Karpas-422 (cell line): ENCODE results near the gene TP73. TPM values are rescaled to one million over a fixed set of nuclear protein-coding genes. Genes with fewer than 3 reads are reported as not detected.
A peak's percentile ranks its signal among the peaks of the same experiment; 100 is the strongest.

Source experiments
- DNase-seq: peaks from one replicate; pipeline ENCODE4 v3.0.0-alpha.2; 2015
- H2AFZ ChIP-seq: fragments of 200-600 bp; sonication (generic); 2 replicates; pipeline ENCODE4 v1.6.1; 2014; ENCODE audit warnings: antibody characterized with exemption, low read length, mixed read lengths
- H3K27ac ChIP-seq: fragments of 200-600 bp; sonication (generic); 2 replicates; pipeline ENCODE4 v1.5.1; 2014; ENCODE audit warnings: mild to moderate bottlenecking, low read length, moderate library complexity
- H3K27me3 ChIP-seq: fragments of 200-600 bp; sonication (generic); 2 replicates; pipeline ENCODE4 v1.6.1; 2014; ENCODE audit warnings: low read length, mixed read lengths
- H3K36me3 ChIP-seq: fragments of 200-600 bp; sonication (generic); 2 replicates; pipeline ENCODE4 v1.6.1; 2014; ENCODE audit warnings: low read length, mixed read lengths; ENCODE audit not compliant: insufficient read depth
- H3K4me1 ChIP-seq: fragments of 200-600 bp; sonication (generic); 2 replicates; pipeline ENCODE4 v1.6.1; 2014; ENCODE audit warnings: mild to moderate bottlenecking, low read length, mixed read lengths
- H3K4me2 ChIP-seq: fragments of 200-600 bp; sonication (generic); 2 replicates; pipeline ENCODE4 v1.6.1; 2014; ENCODE audit warnings: low read length, low read depth, mild to moderate bottlenecking; ENCODE audit not compliant: poor library complexity, severe bottlenecking
- H3K4me3 ChIP-seq: fragments of 200-600 bp; sonication (generic); 2 replicates; pipeline ENCODE4 v1.5.1; 2014; ENCODE audit warnings: mild to moderate bottlenecking, antibody characterized with exemption, low read length, mixed read lengths
- H3K79me2 ChIP-seq: fragments of 200-600 bp; sonication (generic); 2 replicates; pipeline ENCODE4 v1.6.1; 2014; ENCODE audit warnings: mild to moderate bottlenecking, low read length, mixed read lengths
- H3K9ac ChIP-seq: fragments of 200-600 bp; sonication (generic); 2 replicates; pipeline ENCODE4 v1.6.0; 2014; ENCODE audit warnings: low read length
- H3K9me2 ChIP-seq: fragments of 200-600 bp; sonication (generic), shearing (Covaris generic); replicated peaks from 2 replicates; pipeline ENCODE4 v1.6.0; 2014; ENCODE audit warnings: mild to moderate bottlenecking, low read length, moderate library complexity; ENCODE audit not compliant: insufficient read depth
- H3K9me3 ChIP-seq: fragments of 300-700, 200-600 bp; sonication (generic); 2 replicates; pipeline ENCODE4 v1.6.1; 2014; ENCODE audit warnings: low read length, mixed read lengths
- H4K20me1 ChIP-seq: fragments of 200-600 bp; sonication (generic); 2 replicates; pipeline ENCODE4 v1.6.1; 2014; ENCODE audit warnings: mild to moderate bottlenecking, antibody characterized with exemption, low read length, low read depth; ENCODE audit not compliant: insufficient read depth
- total RNA-seq: library from RNA; depleted of rRNA; stranded (reverse); fragments of >200 nt; shearing (Covaris generic); gene quantifications from 2 replicates; pipeline ENCODE4 v1.2.3, GENCODE V29; 2014; ENCODE audit warnings: low replicate concordance

The TP73 gene
- total RNA-seq, 1 experiment from 2014 or later, result 0.52 TPM

DNA sequence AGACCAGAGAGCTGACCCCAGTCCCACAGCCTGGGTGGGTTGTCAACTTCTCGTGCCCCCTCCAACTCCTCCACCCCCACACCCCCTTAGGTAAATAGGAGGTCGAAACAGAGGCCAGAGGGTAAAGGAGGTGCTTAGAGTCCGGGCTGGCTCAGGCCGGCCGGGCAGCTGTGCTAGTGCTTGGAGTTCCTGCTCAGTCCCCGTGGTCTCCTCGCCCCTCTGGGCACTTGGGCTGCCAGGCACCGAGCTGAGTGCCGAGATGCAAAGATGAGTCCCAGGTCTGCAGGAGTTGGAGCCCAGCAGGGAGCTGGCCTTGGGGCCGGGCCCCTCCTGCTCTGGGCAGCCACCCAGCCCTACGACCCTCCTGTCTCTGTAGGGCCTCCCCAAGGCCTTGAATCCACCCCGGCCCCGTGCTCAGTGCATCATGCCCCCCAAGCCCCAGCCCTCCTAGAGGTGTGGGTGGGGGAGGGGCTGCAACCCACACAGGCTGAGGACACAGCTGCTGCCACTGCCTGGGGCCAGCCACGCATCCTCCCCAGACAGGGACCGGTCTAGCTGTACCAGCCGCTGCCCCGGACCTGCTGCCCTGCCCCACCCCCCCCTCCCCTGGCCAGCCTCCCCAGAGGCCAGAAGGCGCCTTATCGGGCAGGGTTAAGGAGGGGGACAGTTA, 122.1 kb downstream of the TP73 start:
- no peak overlapping the region for H3K27ac ChIP-seq
- DNase-seq, result no peak
- H3K4me3 ChIP-seq, result no peak overlapping the region
- H3K9me2 ChIP-seq, result no peaks in the 10 kb centered on the region
- H3K27me3 ChIP-seq, result no peaks in the 10 kb centered on the region
- H3K79me2 ChIP-seq, result no peaks in the 10 kb centered on the region
- no peak overlapping the region for H3K9ac ChIP-seq
- no peaks in the 10 kb centered on the region for H3K36me3 ChIP-seq
- 0 out of 2 replicates have a peak, but pooled peaks cover 6% of the 10 kb centered on the region for H4K20me1 ChIP-seq
- peaks cover 21% of the 10 kb centered on the region for H3K4me1 ChIP-seq
- no peak overlapping the region for H3K4me2 ChIP-seq
- H3K9me3 ChIP-seq, result no peaks in the 10 kb centered on the region
- H2AFZ ChIP-seq, result no peak overlapping the region

DNA sequence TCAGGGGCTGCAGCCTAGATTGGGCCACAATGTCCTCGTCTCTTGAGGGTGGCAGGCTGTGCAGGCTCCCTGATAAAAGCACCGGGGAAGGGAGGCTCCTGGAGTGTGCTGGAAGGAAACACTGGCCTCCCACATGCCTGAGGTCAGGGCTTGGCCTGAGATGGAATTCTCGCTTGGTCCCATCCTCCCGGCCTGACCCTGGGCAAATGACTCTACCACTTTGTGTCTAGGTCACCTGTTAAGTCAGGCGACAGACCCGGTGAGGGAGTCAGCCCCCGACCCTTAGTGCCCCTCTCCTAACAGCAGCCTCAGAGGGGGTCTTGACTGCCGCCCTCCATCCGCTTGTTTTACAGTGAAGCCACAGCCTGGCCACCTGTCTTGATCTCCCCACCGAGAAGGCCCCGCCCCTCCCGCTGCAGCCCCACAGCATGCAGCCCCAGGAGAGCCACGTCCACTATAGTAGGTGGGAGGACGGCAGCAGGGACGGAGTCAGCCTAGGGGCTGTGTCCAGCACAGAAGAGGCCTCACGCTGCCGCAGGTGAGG, 122.7 kb downstream of the TP73 start:
- H3K9me2 ChIP-seq, result no peaks in the 10 kb centered on the region
- no peak overlapping the region for H3K27ac ChIP-seq
- no peaks in the 10 kb centered on the region for H3K36me3 ChIP-seq
- no peak overlapping the region for H3K9ac ChIP-seq
- H3K4me2 ChIP-seq, result no peak overlapping the region
- no peaks in the 10 kb centered on the region for H3K9me3 ChIP-seq
- H4K20me1 ChIP-seq, result 0 out of 2 replicates have a peak, but pooled peaks cover 6% of the 10 kb centered on the region
- H3K27me3 ChIP-seq, result no peaks in the 10 kb centered on the region
- H3K4me3 ChIP-seq, result no peak overlapping the region
- peaks cover 21% of the 10 kb centered on the region for H3K4me1 ChIP-seq
- H2AFZ ChIP-seq, result no peak overlapping the region
- H3K79me2 ChIP-seq, result no peaks in the 10 kb centered on the region
- no peak for DNase-seq

DNA sequence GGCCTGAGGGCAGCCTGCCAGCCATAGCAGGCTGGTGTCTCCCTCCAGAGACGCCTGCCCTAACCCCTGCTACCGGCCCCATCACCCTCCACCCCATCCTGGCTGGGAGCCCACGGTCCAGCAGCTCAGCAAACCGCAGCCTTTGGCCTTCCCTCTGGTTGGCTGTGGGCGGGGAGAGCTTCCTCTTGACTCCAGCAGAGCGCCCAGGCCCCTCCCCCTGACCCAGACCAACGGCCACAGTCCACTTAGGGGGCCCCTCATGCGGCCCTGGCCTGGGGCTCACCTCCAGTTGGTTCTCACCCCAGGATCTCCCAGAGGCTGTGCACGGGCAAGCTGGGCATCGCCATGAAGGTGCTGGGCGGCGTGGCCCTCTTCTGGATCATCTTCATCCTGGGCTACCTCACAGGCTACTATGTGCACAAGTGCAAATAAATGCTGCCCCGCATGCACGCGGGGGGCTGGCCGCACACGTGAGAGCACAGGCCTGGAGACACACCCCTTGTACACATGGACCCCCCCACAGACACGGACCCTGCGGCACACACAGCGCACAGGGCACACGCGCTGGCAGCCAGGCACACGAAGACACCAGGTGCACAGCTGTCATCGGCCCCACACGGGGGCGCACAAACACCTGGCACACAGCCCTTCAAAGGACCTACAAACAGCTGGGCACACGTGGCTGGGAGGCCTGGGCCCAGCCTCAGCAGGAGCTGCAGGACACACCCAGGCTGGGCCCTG, 123.3 kb downstream of the TP73 start:
- Histone ChIP-seq H3K79me2 (no peaks in the 10 kb centered on the region), H3K4me3 (no peak overlapping the region), H3K27me3 (no peaks in the 10 kb centered on the region), H4K20me1 (0 out of 2 replicates have a peak, but pooled peaks cover 6% of the 10 kb centered on the region), H3K9ac (no peak overlapping the region), H3K36me3 (no peaks in the 10 kb centered on the region), H2AFZ (no peak overlapping the region), H3K9me2 (no peaks in the 10 kb centered on the region), H3K27ac (no peak overlapping the region), H3K4me1 (peaks cover 21% of the 10 kb centered on the region), H3K4me2 (no peak overlapping the region), H3K9me3 (no peaks in the 10 kb centered on the region)
- DNase-seq, result peak; percentile 91

DNA sequence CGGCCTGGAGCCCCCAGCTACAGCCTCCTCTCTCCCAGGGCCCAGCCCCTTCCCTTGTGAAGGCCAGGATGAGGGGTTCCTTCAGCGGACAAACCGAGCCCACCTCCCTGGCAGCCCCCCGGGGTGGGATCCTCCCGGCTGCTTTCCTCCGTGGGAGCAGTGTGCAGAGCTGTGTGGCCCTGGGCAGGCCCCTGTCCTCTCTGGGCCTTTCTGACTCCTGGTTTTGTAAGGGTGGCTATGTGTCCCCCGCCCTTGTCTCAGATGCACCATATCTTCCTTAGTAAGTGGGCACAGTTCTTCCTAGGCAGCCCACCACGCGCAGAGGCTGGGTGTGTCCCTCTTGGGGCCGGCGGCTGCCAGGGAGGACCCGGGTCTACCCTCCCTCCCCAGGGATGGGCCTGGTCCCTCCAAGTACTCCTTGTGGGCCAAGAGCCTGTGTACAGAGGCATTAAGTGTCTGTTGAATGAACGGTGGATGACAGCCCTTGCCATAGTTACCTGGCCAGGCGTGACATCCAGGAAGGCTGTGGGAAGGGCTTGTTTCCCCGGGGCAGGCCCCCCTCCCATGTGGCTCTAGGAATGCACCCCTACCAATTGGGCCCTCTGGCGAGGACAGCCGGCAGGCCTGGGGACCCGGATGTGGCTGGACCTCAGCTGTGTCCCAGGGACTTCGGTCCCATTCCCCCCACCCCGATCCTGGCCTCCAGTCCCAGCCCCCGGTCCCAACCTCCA, 124.1 kb downstream of the TP73 start:
- Histone ChIP-seq H3K9me2 (no peaks in the 10 kb centered on the region), H2AFZ (no peak overlapping the region), H3K27me3 (no peaks in the 10 kb centered on the region), H3K36me3 (no peaks in the 10 kb centered on the region), H3K4me2 (no peak overlapping the region), H3K79me2 (no peaks in the 10 kb centered on the region), H4K20me1 (0 out of 2 replicates have a peak, but pooled peaks cover 6% of the 10 kb centered on the region), H3K4me1 (peaks cover 20% of the 10 kb centered on the region), H3K4me3 (no peak overlapping the region), H3K27ac (no peak overlapping the region), H3K9me3 (no peaks in the 10 kb centered on the region), H3K9ac (no peak overlapping the region)
- no peak for DNase-seq

DNA sequence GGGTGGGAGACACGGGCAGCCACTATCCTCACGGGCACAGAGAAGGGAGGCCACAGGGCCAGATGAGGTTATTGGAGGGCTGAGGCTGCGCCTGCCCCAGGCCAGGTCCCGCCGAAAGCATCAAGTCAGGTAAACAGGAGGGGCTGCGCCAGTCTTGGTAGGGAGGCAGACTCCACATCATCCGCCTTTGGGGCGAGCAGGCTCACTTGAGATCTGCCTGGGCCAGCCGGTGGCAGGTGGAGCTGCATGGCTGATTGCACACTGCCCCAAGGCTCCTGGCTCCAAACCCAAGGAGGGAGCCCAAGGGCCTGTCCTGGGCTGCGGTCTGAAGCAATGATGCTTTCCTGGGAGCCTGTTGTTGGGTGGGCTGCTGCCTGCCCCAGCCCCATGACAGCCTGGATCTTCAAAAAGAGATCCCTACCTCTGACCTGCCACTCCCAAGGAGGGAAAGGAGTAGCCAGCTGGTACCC, 124.8 kb downstream of the TP73 start:
- H3K9ac ChIP-seq, result no peak overlapping the region
- no peaks in the 10 kb centered on the region for H3K36me3 ChIP-seq
- H3K4me3 ChIP-seq, result no peak overlapping the region
- H3K27ac ChIP-seq, result no peak overlapping the region
- H3K27me3 ChIP-seq, result no peaks in the 10 kb centered on the region
- H2AFZ ChIP-seq, result no peak overlapping the region
- DNase-seq, result no peak
- H3K4me1 ChIP-seq, result peaks cover 12% of the 10 kb centered on the region
- H3K9me2 ChIP-seq, result no peaks in the 10 kb centered on the region
- 0 out of 2 replicates have a peak, but pooled peaks cover 6% of the 10 kb centered on the region for H4K20me1 ChIP-seq
- no peak overlapping the region for H3K4me2 ChIP-seq
- no peaks in the 10 kb centered on the region for H3K9me3 ChIP-seq
- H3K79me2 ChIP-seq, result no peaks in the 10 kb centered on the region

DNA sequence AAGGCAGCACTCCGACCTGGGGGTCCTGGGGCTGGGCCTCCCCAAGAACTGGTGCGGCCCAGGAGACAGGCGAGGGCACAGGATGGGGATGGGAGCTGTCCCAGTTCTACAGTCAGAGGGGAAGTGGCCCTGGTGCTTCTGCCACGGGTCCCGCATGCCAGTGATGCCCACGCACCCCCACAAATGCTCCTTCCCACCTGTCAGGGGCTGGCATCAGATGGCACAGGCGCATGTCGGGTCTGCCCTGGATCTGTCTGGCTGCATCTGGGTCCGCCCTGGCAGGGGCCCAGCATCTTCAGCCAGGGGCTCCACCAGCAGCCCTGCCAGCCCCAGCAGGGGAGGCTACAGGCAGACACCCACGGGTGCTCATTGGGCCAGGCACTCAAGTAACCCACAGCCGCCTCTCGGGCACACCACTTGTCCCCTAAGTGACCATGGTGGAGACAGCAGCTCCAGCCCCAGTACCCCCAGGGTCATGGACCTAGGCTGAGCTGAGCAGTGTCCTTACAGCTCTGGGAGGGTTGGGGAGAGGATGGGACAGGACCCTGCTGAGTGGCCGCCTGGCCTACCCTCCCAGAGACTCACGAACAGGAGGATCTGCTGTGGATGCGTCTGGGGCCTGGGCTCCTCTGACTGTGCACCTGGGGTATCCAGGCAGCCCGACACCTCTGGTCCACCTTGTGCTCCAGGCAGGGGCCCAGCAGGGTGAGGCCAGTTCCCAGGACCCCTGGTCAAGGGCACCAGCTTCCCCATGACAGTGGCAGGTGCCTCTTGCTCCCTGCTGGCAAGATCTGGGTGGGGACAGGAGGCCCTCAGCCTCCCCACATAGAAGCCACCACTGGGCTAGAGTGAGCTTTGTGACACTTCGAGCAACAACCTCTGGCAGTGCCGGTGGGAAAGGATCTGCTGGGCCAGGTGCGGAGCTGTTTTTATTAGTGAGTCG, 125.6 kb downstream of the TP73 start:
- no peaks in the 10 kb centered on the region for H3K27me3 ChIP-seq
- peaks cover 4% of the 10 kb centered on the region; the same call in 1 of the 2 replicates for H3K36me3 ChIP-seq
- 0 out of 2 replicates have a peak, but pooled peaks cover 6% of the 10 kb centered on the region for H4K20me1 ChIP-seq
- no peaks in the 10 kb centered on the region for H3K9me2 ChIP-seq
- no peak overlapping the region for H3K27ac ChIP-seq
- no peak for DNase-seq
- no peak overlapping the region for H2AFZ ChIP-seq
- H3K79me2 ChIP-seq, result no peaks in the 10 kb centered on the region
- H3K4me3 ChIP-seq, result no peak overlapping the region
- no peak overlapping the region for H3K4me2 ChIP-seq
- no peaks in the 10 kb centered on the region for H3K9me3 ChIP-seq
- no peak overlapping the region for H3K9ac ChIP-seq
- peaks cover 8% of the 10 kb centered on the region for H3K4me1 ChIP-seq

DNA sequence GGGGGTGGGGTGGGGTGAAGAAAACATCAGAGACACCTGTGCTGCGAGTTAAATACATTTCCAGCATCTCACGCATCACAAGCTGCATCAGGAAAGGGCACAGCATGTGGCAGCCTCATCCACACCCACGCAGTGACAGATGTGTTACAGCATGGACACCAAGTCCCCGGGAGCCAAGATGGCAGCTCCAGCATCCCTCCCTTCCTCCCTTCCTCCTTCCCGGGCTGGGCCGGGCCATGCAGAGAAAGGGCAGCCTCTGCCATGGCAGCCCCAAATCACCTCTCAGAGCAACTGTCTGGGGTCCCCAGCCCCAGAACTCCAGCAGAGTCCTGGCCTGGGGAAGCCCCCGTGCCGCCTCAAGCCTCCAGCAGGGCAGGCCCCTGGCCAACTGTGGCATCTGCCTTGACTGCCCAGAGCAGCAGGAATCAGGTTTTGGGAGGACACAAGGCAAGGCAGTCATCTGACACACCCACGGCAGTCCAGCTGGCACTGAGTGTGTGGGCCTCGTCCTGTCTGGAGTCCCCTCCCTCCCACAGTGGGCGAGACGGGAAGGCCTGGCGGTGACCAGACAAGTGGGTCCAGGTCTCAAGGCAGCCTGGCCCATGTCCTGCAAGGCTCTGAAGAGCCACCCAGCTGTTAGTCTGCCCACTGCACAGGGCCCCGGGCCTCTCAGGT, 126.4 kb downstream of the TP73 start:
- no peak for DNase-seq
- no peaks in the 10 kb centered on the region for H3K9me2 ChIP-seq
- H3K27ac ChIP-seq, result no peak overlapping the region
- no peak overlapping the region for H3K9ac ChIP-seq
- no peak overlapping the region for H3K4me3 ChIP-seq
- no peaks in the 10 kb centered on the region for H3K27me3 ChIP-seq
- H3K4me1 ChIP-seq, result peaks cover 8% of the 10 kb centered on the region
- no peaks in the 10 kb centered on the region for H3K79me2 ChIP-seq
- no peak overlapping the region for H2AFZ ChIP-seq
- no peaks in the 10 kb centered on the region for H3K9me3 ChIP-seq
- H3K36me3 ChIP-seq, result peaks cover 4% of the 10 kb centered on the region; the same call in 1 of the 2 replicates
- 0 out of 2 replicates have a peak, but pooled peaks cover 6% of the 10 kb centered on the region for H4K20me1 ChIP-seq
- no peak overlapping the region for H3K4me2 ChIP-seq
